Measurements from ENCODE around the gene TRIM74. TPM values are rescaled to one million over a fixed set of nuclear protein-coding genes. Genes with fewer than 3 reads are reported as not detected.
"Not testable (repeated sequence)": the region's sequence is repeated elsewhere in the genome, so short reads cannot be mapped to it uniquely, and the experiment has no call there.

Gene TRIM74
- total RNA-seq, 2 donors from 2014 or later, result 3.3 TPM; not detected in 1

GRCh38 chr7:72975656-72976286 is 6.5 kb upstream of the TRIM74 start:
- ATAC-seq; H3K27ac ChIP-seq; H3K27me3 ChIP-seq; intact Hi-C loops (cut with DNase I); H3K4me3 ChIP-seq; H3K36me3 ChIP-seq (replicated peaks in 1 of 2; ENCODE audit: insufficient read depth in 1 of 2, low read depth in 2 of 2); H3K9me3 ChIP-seq; H3K4me1 ChIP-seq: not testable (repeated sequence)
- 100% methylated on average over 3 of the region's 55 CpGs; no CpG with 5 or more reads in 1 of the 2 donors for WGBS, 2 donors
- DNase-seq, result peak in 1 of 4 donors; percentile 1

- no CpG with 5 or more reads among the region's 7 CpGs for WGBS, 2 donors
- H3K27me3 ChIP-seq; H3K27ac ChIP-seq; H3K4me1 ChIP-seq; intact Hi-C loops (cut with DNase I); H3K9me3 ChIP-seq; H3K36me3 ChIP-seq (replicated peaks in 1 of 2; ENCODE audit: insufficient read depth in 1 of 2, low read depth in 2 of 2); DNase-seq; ATAC-seq; H3K4me3 ChIP-seq: not testable (repeated sequence)
Measured at GRCh38 chr7:72974781-72975180, 5.5 kb upstream of the TRIM74 start.

- intact Hi-C loops (cut with DNase I); DNase-seq; H3K27ac ChIP-seq; H3K4me1 ChIP-seq; H3K4me3 ChIP-seq; H3K36me3 ChIP-seq (replicated peaks in 1 of 2; ENCODE audit: insufficient read depth in 1 of 2, low read depth in 2 of 2); ATAC-seq; H3K27me3 ChIP-seq; H3K9me3 ChIP-seq: not testable (repeated sequence)
- WGBS, 2 donors, result no CpG with 5 or more reads among the region's 6 CpGs
Measured at GRCh38 chr7:72971505-72971904, 2.2 kb upstream of the TRIM74 start.

GRCh38 chr7:72969688-72970087 is 422 bp upstream of the TRIM74 start:
- H3K4me1 ChIP-seq; intact Hi-C loops (cut with DNase I); H3K36me3 ChIP-seq (replicated peaks in 1 of 2; ENCODE audit: insufficient read depth in 1 of 2, low read depth in 2 of 2); H3K27ac ChIP-seq; DNase-seq; H3K9me3 ChIP-seq; H3K4me3 ChIP-seq; H3K27me3 ChIP-seq; ATAC-seq: not testable (repeated sequence)
- WGBS, 2 donors, result no CpG with 5 or more reads among the region's 29 CpGs

GRCh38 chr7:72966892-72967291 is 2.4 kb downstream of the TRIM74 start:
- H3K27me3 ChIP-seq; H3K9me3 ChIP-seq; intact Hi-C loops (cut with DNase I); H3K36me3 ChIP-seq (replicated peaks in 1 of 2; ENCODE audit: insufficient read depth in 1 of 2, low read depth in 2 of 2); H3K4me1 ChIP-seq; H3K27ac ChIP-seq; H3K4me3 ChIP-seq: not testable (repeated sequence)
- peak; percentile 58 to 71 (median 64) for DNase-seq
- 7 to 33% methylated on average over 2 of the region's 3 CpGs for WGBS, 2 donors
- peak; percentile 91 for ATAC-seq

GRCh38 chr7:72965186-72965975 is 3.9 kb downstream of the TRIM74 start:
- H3K4me3 ChIP-seq; H3K27ac ChIP-seq; DNase-seq; H3K27me3 ChIP-seq; ATAC-seq; intact Hi-C loops (cut with DNase I); H3K9me3 ChIP-seq; H3K4me1 ChIP-seq; H3K36me3 ChIP-seq (replicated peaks in 1 of 2; ENCODE audit: insufficient read depth in 1 of 2, low read depth in 2 of 2): not testable (repeated sequence)
- no CpG with 5 or more reads among the region's 31 CpGs for WGBS, 2 donors

GRCh38 chr7:72963056-72963455 is 6.2 kb downstream of the TRIM74 start:
- H3K36me3 ChIP-seq (replicated peaks in 1 of 2; ENCODE audit: insufficient read depth in 1 of 2, low read depth in 2 of 2); H3K4me3 ChIP-seq; H3K27me3 ChIP-seq; H3K4me1 ChIP-seq; ATAC-seq; intact Hi-C loops (cut with DNase I); H3K9me3 ChIP-seq; H3K27ac ChIP-seq; DNase-seq: not testable (repeated sequence)
- WGBS, 2 donors, result no CpG with 5 or more reads among the region's 8 CpGs

GRCh38 chr7:72961346-72961650 is 8.0 kb downstream of the TRIM74 start:
- H3K27ac ChIP-seq; H3K4me1 ChIP-seq; H3K36me3 ChIP-seq (replicated peaks in 1 of 2; ENCODE audit: insufficient read depth in 1 of 2, low read depth in 2 of 2); H3K4me3 ChIP-seq; H3K27me3 ChIP-seq; DNase-seq; intact Hi-C loops (cut with DNase I); H3K9me3 ChIP-seq: not testable (repeated sequence)
- WGBS, 2 donors, result no CpG with 5 or more reads among the region's 9 CpGs
- ATAC-seq, result peak; percentile 70

- no CpG with 5 or more reads among the region's 20 CpGs for WGBS, 2 donors
- intact Hi-C loops (cut with DNase I); DNase-seq; H3K4me1 ChIP-seq; H3K27ac ChIP-seq; H3K27me3 ChIP-seq; H3K9me3 ChIP-seq; H3K4me3 ChIP-seq; H3K36me3 ChIP-seq (replicated peaks in 1 of 2; ENCODE audit: insufficient read depth in 1 of 2, low read depth in 2 of 2): not testable (repeated sequence)
- ATAC-seq, result peak; percentile 90
Measured at GRCh38 chr7:72960626-72961345, 8.5 kb downstream of the TRIM74 start.

GRCh38 chr7:72960029-72960428 is 9.2 kb downstream of the TRIM74 start:
- WGBS, 2 donors, result 85% methylated on average over 3 of the region's 18 CpGs; no CpG with 5 or more reads in 1 of the 2 donors
- H3K9me3 ChIP-seq; ATAC-seq; H3K36me3 ChIP-seq (replicated peaks in 1 of 2; ENCODE audit: insufficient read depth in 1 of 2, low read depth in 2 of 2); H3K4me1 ChIP-seq; H3K27me3 ChIP-seq; H3K27ac ChIP-seq; H3K4me3 ChIP-seq; intact Hi-C loops (cut with DNase I); DNase-seq: not testable (repeated sequence)
